H1 (cell line): ENCODE measurements around the gene BTBD7.

Experiments
- POLR2A ChIP-seq, 2 experiments: IDR thresholded peaks; 1 replicate in 1 of 2; 2 replicates in 1 of 2; pipeline ENCODE4 v1.6.1; 2011; ENCODE audit warnings: low read depth in 2 of 2, low read length in 2 of 2, mild to moderate bottlenecking in 2 of 2; ENCODE audit errors: control extremely low read depth in 1 of 2
- RXRA ChIP-seq: IDR thresholded peaks from 2 replicates; pipeline ENCODE4 v1.6.1; 2011; ENCODE audit warnings: low read depth, mild to moderate bottlenecking, low read length, moderate library complexity; ENCODE audit not compliant: insufficient read depth
- SAP30 ChIP-seq: fragments of 300-600 bp; sonication (generic); IDR thresholded peaks from 2 replicates; pipeline ENCODE4 v1.7.1; 2012; ENCODE audit warnings: low read length, moderate library complexity, mild to moderate bottlenecking, inconsistent platforms; ENCODE audit not compliant: insufficient read depth, insufficient replicate concordance
- TF ChIP-seq, protein P1 (sequence below), 3 experiments: IDR thresholded peaks; 1 replicate in 2 of 3; 2 replicates in 1 of 3; pipeline versions ENCODE4 v1.5.1 to v1.6.1; 2011; ENCODE audit warnings: low read length in 3 of 3, mild to moderate bottlenecking in 3 of 3, inconsistent platforms in 2 of 3, low read depth in 1 of 3, moderate library complexity in 1 of 3; ENCODE audit not compliant: insufficient read depth in 1 of 3; ENCODE audit errors: control extremely low read depth in 1 of 3

DNA sequence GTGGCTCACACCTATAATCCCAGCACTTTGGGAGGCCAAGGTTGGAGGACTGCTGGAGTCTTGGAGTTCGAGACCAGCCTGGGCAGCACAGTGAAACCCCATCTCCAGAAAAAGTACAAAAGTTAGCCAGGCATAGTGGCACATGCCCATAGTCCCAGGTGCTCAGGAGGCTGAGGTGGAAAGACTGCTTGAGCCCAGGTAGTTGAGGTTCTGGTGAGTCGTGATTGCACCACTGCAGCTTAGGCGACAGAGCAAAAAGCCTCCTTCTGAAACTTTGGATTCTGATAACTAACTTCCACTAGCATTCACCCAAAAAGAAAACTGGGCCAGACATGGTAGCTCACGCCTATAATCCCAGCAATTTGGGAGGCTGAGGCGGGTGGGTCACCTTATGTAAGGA is 6.6 kb downstream of the BTBD7 start:
- no peak for TF ChIP-seq SAP30
- no peak for TF ChIP-seq RXRA
- no peak for TF ChIP-seq POLR2A (IDR thresholded peaks at IDR 0.05; ENCODE audit: control extremely low read depth in 1 of 2, low read depth in 2 of 2, low read length in 2 of 2)
- TF ChIP-seq, protein P1, sequence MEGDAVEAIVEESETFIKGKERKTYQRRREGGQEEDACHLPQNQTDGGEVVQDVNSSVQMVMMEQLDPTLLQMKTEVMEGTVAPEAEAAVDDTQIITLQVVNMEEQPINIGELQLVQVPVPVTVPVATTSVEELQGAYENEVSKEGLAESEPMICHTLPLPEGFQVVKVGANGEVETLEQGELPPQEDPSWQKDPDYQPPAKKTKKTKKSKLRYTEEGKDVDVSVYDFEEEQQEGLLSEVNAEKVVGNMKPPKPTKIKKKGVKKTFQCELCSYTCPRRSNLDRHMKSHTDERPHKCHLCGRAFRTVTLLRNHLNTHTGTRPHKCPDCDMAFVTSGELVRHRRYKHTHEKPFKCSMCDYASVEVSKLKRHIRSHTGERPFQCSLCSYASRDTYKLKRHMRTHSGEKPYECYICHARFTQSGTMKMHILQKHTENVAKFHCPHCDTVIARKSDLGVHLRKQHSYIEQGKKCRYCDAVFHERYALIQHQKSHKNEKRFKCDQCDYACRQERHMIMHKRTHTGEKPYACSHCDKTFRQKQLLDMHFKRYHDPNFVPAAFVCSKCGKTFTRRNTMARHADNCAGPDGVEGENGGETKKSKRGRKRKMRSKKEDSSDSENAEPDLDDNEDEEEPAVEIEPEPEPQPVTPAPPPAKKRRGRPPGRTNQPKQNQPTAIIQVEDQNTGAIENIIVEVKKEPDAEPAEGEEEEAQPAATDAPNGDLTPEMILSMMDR (IDR thresholded peaks at IDR 0.05; ENCODE audit: control extremely low read depth in 1 of 3, insufficient read depth in 1 of 3, low read depth in 1 of 3, low read length in 3 of 3): no peak
